Measurements from ENCODE around the gene ANKRD18A. TPM values are rescaled to one million over a fixed set of nuclear protein-coding genes. Genes with fewer than 3 reads are reported as not detected.

Gene ANKRD18A
- total RNA-seq, 1 donor from 2014 or later: 2.4 TPM

- Histone ChIP-seq H3K36me3 (ENCODE audit: control insufficient read depth, insufficient read depth, low read length) (no peaks in the 10 kb centered on the region), H3K4me3 (ENCODE audit: low read depth, low read length) (no peak overlapping the region), H3K27me3 (ENCODE audit: control insufficient read depth, insufficient read depth, low read length) (no peaks in the 10 kb centered on the region)
- DNase-seq (ENCODE audit: low read depth): no peak
- TF ChIP-seq CTCF (IDR thresholded peaks at IDR 0.05; ENCODE audit: insufficient read depth, low read length, poor library complexity, severe bottlenecking): no peak
These were observed 19.2 kb upstream of the ANKRD18A start for GRCh38 chr9:38639577-38639940.

GRCh38 chr9:38638881-38639576 lies 18.6 kb upstream of the ANKRD18A start:
- TF ChIP-seq CTCF (IDR thresholded peaks at IDR 0.05; ENCODE audit: insufficient read depth, low read length, poor library complexity, severe bottlenecking): no peak
- H3K4me3 ChIP-seq (ENCODE audit: low read depth, low read length): no peak overlapping the region
- no peak for DNase-seq (ENCODE audit: low read depth)

GRCh38 chr9:38634315-38634714 lies 13.9 kb upstream of the ANKRD18A start:
- no peaks in the 10 kb centered on the region for H3K36me3 ChIP-seq (ENCODE audit: control insufficient read depth, insufficient read depth, low read length)

More at GRCh38 chr9:38638881-38639576, 18.6 kb upstream of the ANKRD18A start:
- Histone ChIP-seq H3K27me3 (ENCODE audit: control insufficient read depth, insufficient read depth, low read length) (no peaks in the 10 kb centered on the region), H3K36me3 (ENCODE audit: control insufficient read depth, insufficient read depth, low read length) (no peaks in the 10 kb centered on the region)

GRCh38 chr9:38629511-38629910 lies 9.1 kb upstream of the ANKRD18A start:
- TF ChIP-seq CTCF (IDR thresholded peaks at IDR 0.05; ENCODE audit: insufficient read depth, low read length, poor library complexity, severe bottlenecking): no peak
- DNase-seq (ENCODE audit: low read depth): no peak

More at GRCh38 chr9:38634315-38634714, 13.9 kb upstream of the ANKRD18A start:
- no peak for TF ChIP-seq CTCF (IDR thresholded peaks at IDR 0.05; ENCODE audit: insufficient read depth, low read length, poor library complexity, severe bottlenecking)
- no peak overlapping the region for H3K4me3 ChIP-seq (ENCODE audit: low read depth, low read length)
- no peaks in the 10 kb centered on the region for H3K27me3 ChIP-seq (ENCODE audit: control insufficient read depth, insufficient read depth, low read length)
- DNase-seq (ENCODE audit: low read depth): no peak

GRCh38 chr9:38626006-38626405 lies 5.6 kb upstream of the ANKRD18A start:
- no peak for DNase-seq (ENCODE audit: low read depth)
- no peaks in the 10 kb centered on the region for H3K27me3 ChIP-seq (ENCODE audit: control insufficient read depth, insufficient read depth, low read length)
- no peak overlapping the region for H3K4me3 ChIP-seq (ENCODE audit: low read depth, low read length)
- no peaks in the 10 kb centered on the region for H3K36me3 ChIP-seq (ENCODE audit: control insufficient read depth, insufficient read depth, low read length)
- TF ChIP-seq CTCF (IDR thresholded peaks at IDR 0.05; ENCODE audit: insufficient read depth, low read length, poor library complexity, severe bottlenecking): no peak

More at GRCh38 chr9:38629511-38629910, 9.1 kb upstream of the ANKRD18A start:
- Histone ChIP-seq H3K27me3 (ENCODE audit: control insufficient read depth, insufficient read depth, low read length) (no peaks in the 10 kb centered on the region), H3K4me3 (ENCODE audit: low read depth, low read length) (no peak overlapping the region), H3K36me3 (ENCODE audit: control insufficient read depth, insufficient read depth, low read length) (no peaks in the 10 kb centered on the region)

GRCh38 chr9:38622951-38623350 lies 2.6 kb upstream of the ANKRD18A start:
- Histone ChIP-seq H3K36me3 (ENCODE audit: control insufficient read depth, insufficient read depth, low read length) (no peaks in the 10 kb centered on the region), H3K27me3 (ENCODE audit: control insufficient read depth, insufficient read depth, low read length) (no peaks in the 10 kb centered on the region), H3K4me3 (ENCODE audit: low read depth, low read length) (no peak overlapping the region)
- DNase-seq (ENCODE audit: low read depth): no peak
- no peak for TF ChIP-seq CTCF (IDR thresholded peaks at IDR 0.05; ENCODE audit: insufficient read depth, low read length, poor library complexity, severe bottlenecking)
